ENCODE measurements around the gene NSRP1. TPM values are rescaled to one million over a fixed set of nuclear protein-coding genes. Genes with fewer than 3 reads are reported as not detected.
A peak's percentile ranks its signal among the peaks of the same experiment; 100 is the strongest.

The NSRP1 gene
- polyA plus RNA-seq, 3 donors from 2014 or later: 5.0 to 38.8 (median 14.3) TPM

- Mint-ChIP-seq H3K27ac (no peak overlapping the region), H3K4me3 (peak overlapping the region in 3 of 5 donors; percentile 24 to 67 (median 62)), H3K27me3 (ENCODE audit: low read depth in 3 of 3) (peaks cover 14 to 29% (median 23%) of the 10 kb centered on the region in 3 donors), H3K36me3 (no peaks in the 10 kb centered on the region), H3K9me3 (no peaks in the 10 kb centered on the region), H3K4me1 (peaks cover 27 to 38% of the 10 kb centered on the region in 2 donors)
- no peak for DNase-seq
These were observed 118.3 kb downstream of the NSRP1 start for GRCh38 chr17:30234964-30235363.

GRCh38 chr17:30235386-30236296, 119.0 kb downstream of the NSRP1 start, which contains the start of gene SLC6A4:
Gene SLC6A4, minus strand, starts transcription at chr17:30235697. Its CDS starts 13,739 bp downstream, at chr17:30221958.
- DNase-seq: no peak
- H3K4me1 Mint-ChIP-seq: peaks cover 27 to 38% of the 10 kb centered on the region in 2 donors
- H3K9me3 Mint-ChIP-seq: no peaks in the 10 kb centered on the region
- no peaks in the 10 kb centered on the region for H3K36me3 Mint-ChIP-seq
- H3K4me3 Mint-ChIP-seq: peak within 1 kb of the TSS; percentile 58 to 79 (median 63)
- H3K27me3 Mint-ChIP-seq (ENCODE audit: low read depth in 3 of 3): peaks cover 12 to 29% (median 23%) of the 10 kb centered on the region in 3 donors
- no peak within 1 kb of the TSS for H3K27ac Mint-ChIP-seq

Other genes with a start within 250 kb of the NSRP1 start
- gene SSH2, start 186.6 kb upstream of the NSRP1 start, polyA plus RNA-seq: 10 to 100 TPM; 24.2 to 61.5 (median 25.3) TPM
- gene EFCAB5, start 175.2 kb upstream of the NSRP1 start, polyA plus RNA-seq: 1 to 10 TPM in 1 of 3 donors, under 1 TPM in 1, not detected in 1; 0.18 to 1.4 TPM
- gene SLC6A4, start 118.9 kb downstream of the NSRP1 start, polyA plus RNA-seq: under 1 TPM in 2 of 3 donors, not detected in 1; 0.12 to 0.34 TPM
- 10 to 100 TPM; 17.2 to 31.3 (median 27.5) TPM for gene BLMH, start 175.1 kb downstream of the NSRP1 start, polyA plus RNA-seq
- not detected for gene TMIGD1, start 217.2 kb downstream of the NSRP1 start, polyA plus RNA-seq

Measured in immature natural killer cell (primary cell).